SK-N-MC (cell line): ENCODE results near the gene ADH4.

Experiments used
- DNase-seq: peaks from one replicate; pipeline ENCODE4 v3.0.0-alpha.2; 2011; ENCODE audit warnings: low read depth, low spot score
- H3K27ac ChIP-seq: fragments of 200-600 bp; sonication (generic); 2 replicates; pipeline ENCODE4 v1.5.1; 2016; ENCODE audit warnings: mixed run types
- H3K36me3 ChIP-seq: fragments of 200-600 bp; sonication (generic); 2 replicates; pipeline ENCODE4 v1.6.1; 2017; ENCODE audit warnings: antibody characterized with exemption, low read length, mixed read lengths; ENCODE audit not compliant: insufficient read depth
- H3K4me3 ChIP-seq: fragments of 200-600 bp; sonication (generic); 2 replicates; pipeline ENCODE4 v1.5.1; 2016
- H3K9ac ChIP-seq: fragments of 200-600 bp; sonication (generic); 2 replicates; pipeline ENCODE4 v1.8.0; 2017; ENCODE audit warnings: mixed run types, mixed read lengths; ENCODE audit not compliant: insufficient read length
- H3K9me3 ChIP-seq: fragments of 200-600 bp; sonication (generic); 2 replicates; pipeline ENCODE4 v1.6.1; 2017; ENCODE audit warnings: low read depth, mild to moderate bottlenecking, antibody characterized with exemption, low read length, moderate library complexity, mixed read lengths
- EZH2 ChIP-seq: fragments of 200-600 bp; sonication (generic); IDR thresholded peaks from one replicate; pipeline ENCODE4 v1.6.1; 2017; ENCODE audit warnings: antibody characterized with exemption
- FOXP2 ChIP-seq: optimal IDR thresholded peaks from 2 replicates; pipeline ENCODE3; 2011; ENCODE audit warnings: mild to moderate bottlenecking, moderate library complexity; ENCODE audit not compliant: insufficient read depth; ENCODE audit errors: extremely low read length, control extremely low read depth
- POLR2AphosphoS5 ChIP-seq: IDR thresholded peaks from 2 replicates; pipeline ENCODE4 v1.6.1; 2012; ENCODE audit warnings: mild to moderate bottlenecking, low read depth, low read length, borderline replicate concordance

ADH4 gene

DNA sequence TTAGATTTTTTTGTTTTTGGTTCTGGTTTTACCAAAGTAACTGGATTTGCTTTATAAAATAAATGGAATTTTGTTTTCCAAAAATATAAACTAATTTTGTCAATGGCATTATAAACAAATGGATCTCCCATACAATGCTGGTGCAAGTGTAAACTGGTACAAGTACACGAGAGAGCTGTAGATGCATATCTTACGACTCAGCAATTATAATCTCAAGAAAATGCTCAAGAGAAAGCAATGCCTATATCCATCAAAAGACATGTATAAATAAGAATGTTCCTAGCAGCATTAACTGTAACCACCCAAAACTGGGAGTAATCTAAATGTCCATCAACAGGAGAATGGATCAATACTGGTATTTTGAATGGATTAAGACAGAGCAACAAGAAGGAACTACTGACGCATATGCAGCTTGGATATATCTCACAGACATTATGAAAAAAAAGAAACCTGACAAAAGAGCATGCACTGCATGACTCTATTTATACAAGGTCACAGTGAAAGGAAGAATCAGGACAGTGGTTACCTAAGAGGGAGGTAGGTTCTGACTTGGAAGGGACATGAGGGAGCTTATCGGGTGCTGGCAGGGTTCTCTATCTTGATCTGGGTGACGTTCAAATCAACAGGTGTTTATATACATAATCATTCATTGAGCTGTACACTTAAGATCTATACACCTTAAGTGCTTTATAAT is 65.0 kb downstream of the ADH4 start:
- no peak overlapping the region for H3K4me3 ChIP-seq
- TF ChIP-seq POLR2AphosphoS5, result no peak
- TF ChIP-seq FOXP2, result no peak
- no peak for TF ChIP-seq EZH2
- H3K9ac ChIP-seq, result no peak overlapping the region
- H3K27ac ChIP-seq, result no peak overlapping the region
- no peaks in the 10 kb centered on the region for H3K9me3 ChIP-seq
- DNase-seq, result no peak
- H3K36me3 ChIP-seq, result peaks cover 96% of the 10 kb centered on the region

DNA sequence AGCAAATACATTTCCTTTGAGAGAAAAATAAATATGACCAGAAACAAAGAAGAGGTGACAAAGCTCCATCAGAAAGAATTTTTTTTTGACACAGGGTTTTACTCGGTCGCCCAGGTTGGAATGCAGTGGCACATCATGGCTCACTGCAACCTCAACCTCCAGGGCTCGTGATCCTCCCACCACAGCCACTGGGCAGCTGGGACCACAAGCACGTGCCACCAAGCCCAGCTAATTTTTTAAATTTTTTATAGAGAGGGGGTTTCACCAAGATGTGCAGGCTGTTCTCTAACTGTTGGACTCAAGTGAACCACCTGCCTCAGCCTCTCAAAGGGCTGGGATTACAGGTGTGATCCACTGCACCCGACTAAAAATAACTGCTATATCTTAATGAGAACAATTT is 65.8 kb downstream of the ADH4 start:
- DNase-seq, result no peak
- Histone ChIP-seq H3K27ac (no peak overlapping the region), H3K36me3 (peaks cover 94% of the 10 kb centered on the region), H3K9ac (no peak overlapping the region), H3K4me3 (no peak overlapping the region), H3K9me3 (no peaks in the 10 kb centered on the region)
- TF ChIP-seq POLR2AphosphoS5 (no peak), EZH2 (no peak), FOXP2 (no peak)

DNA sequence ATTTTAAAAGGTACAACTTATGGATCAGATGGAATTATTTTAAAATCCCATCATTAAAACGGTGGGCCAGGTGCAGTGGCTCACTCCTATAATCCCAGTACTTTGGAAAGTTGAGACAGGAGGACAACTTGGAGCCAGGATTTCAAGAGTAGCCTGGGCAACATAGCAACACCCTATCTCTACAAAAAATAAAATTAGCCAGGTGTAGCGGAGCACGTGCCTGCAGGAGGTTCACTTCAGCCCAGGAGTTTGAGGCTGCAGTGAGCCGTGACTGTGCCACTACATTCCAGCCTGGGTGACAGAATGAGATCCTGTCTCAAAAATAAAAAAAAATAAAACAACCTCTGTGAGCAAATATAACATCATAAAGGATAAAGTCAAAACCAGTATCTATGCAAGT is 66.9 kb downstream of the ADH4 start:
- Histone ChIP-seq H3K4me3 (no peak overlapping the region), H3K36me3 (peaks cover 92% of the 10 kb centered on the region), H3K27ac (no peak overlapping the region; the same call in 1 of the 2 replicates), H3K9ac (no peak overlapping the region), H3K9me3 (no peaks in the 10 kb centered on the region)
- no peak for DNase-seq
- TF ChIP-seq POLR2AphosphoS5 (no peak), FOXP2 (no peak), EZH2 (no peak)

- no peak overlapping the region for H3K4me3 ChIP-seq
- H3K36me3 ChIP-seq, result peaks cover 92% of the 10 kb centered on the region
Measured at GRCh38 chr4:99076292-99076976, 67.7 kb downstream of the ADH4 start.

DNA sequence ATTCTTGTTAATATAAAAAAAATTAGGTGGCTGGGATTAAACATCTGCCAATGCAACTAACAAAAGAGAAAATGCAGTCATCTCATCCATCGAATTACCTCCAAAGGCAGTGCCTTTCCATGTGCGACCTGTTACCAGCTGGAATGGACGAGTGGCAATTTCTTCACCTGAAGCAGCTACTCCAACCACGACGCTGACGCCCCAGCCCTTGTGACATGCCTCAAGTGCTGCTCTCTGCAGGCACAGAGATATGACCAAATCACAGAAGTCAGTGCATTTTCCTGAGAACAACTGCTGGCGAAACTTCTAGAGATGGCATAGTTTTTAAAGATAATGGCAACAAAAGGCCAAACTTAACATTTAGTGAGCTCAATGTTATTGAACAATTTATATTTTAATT is 69.3 kb downstream of the ADH4 start:
- no peaks in the 10 kb centered on the region for H3K9me3 ChIP-seq
- no peak overlapping the region for H3K9ac ChIP-seq
- H3K27ac ChIP-seq, result no peak overlapping the region
- TF ChIP-seq EZH2, result no peak
- no peak for TF ChIP-seq POLR2AphosphoS5
- TF ChIP-seq FOXP2, result no peak
- no peak for DNase-seq
- H3K36me3 ChIP-seq, result peaks cover 91% of the 10 kb centered on the region
- H3K4me3 ChIP-seq, result no peak overlapping the region

More at GRCh38 chr4:99076292-99076976, 67.7 kb downstream of the ADH4 start:
- Histone ChIP-seq H3K9ac (no peak overlapping the region), H3K27ac (no peak overlapping the region; the same call in 1 of the 2 replicates), H3K9me3 (no peaks in the 10 kb centered on the region)
- DNase-seq, result no peak
- TF ChIP-seq FOXP2 (no peak), EZH2 (no peak), POLR2AphosphoS5 (no peak)
